ENCODE data around the gene VWA5A.
"Not testable (repeated sequence)": the region's sequence is repeated elsewhere in the genome, so short reads cannot be mapped to it uniquely, and the experiment has no call there.

VWA5A gene

GRCh38 chr11:124168796-124169195, 53.5 kb downstream of the VWA5A start:
- no peak overlapping the region for H3K4me3 ChIP-seq (ENCODE audit: low read depth, low read length)
- H3K27me3 ChIP-seq: no peaks in the 10 kb centered on the region
- no peak for TF ChIP-seq CTCF (IDR thresholded peaks at IDR 0.05; ENCODE audit: low read depth, low read length)
- no peaks in the 10 kb centered on the region for H3K36me3 ChIP-seq
- H3K4me1 ChIP-seq: no peaks in the 10 kb centered on the region
- DNase-seq: no peak
- H3K9me3 ChIP-seq: no peaks in the 10 kb centered on the region

- not testable (repeated sequence) for H3K4me3 ChIP-seq (ENCODE audit: low read depth, low read length); H3K27me3 ChIP-seq; DNase-seq; H3K9me3 ChIP-seq; H3K4me1 ChIP-seq; H3K36me3 ChIP-seq
These were observed 55.1 kb downstream of the VWA5A start for GRCh38 chr11:124170315-124170714.

GRCh38 chr11:124170801-124171586, 55.7 kb downstream of the VWA5A start:
- DNase-seq: no peak
- H3K4me1 ChIP-seq: no peaks in the 10 kb centered on the region
- no peak for TF ChIP-seq CTCF (IDR thresholded peaks at IDR 0.05; ENCODE audit: low read depth, low read length)
- no peaks in the 10 kb centered on the region for H3K27me3 ChIP-seq
- no peak overlapping the region for H3K4me3 ChIP-seq (ENCODE audit: low read depth, low read length)
- no peaks in the 10 kb centered on the region for H3K36me3 ChIP-seq
- no peaks in the 10 kb centered on the region for H3K9me3 ChIP-seq

- H3K4me3 ChIP-seq (ENCODE audit: low read depth, low read length): no peak overlapping the region
- no peaks in the 10 kb centered on the region for H3K36me3 ChIP-seq
- no peak for DNase-seq
- TF ChIP-seq CTCF (IDR thresholded peaks at IDR 0.05; ENCODE audit: low read depth, low read length): no peak
- H3K9me3 ChIP-seq: no peaks in the 10 kb centered on the region
- H3K4me1 ChIP-seq: no peaks in the 10 kb centered on the region
- no peaks in the 10 kb centered on the region for H3K27me3 ChIP-seq
These were observed 56.9 kb downstream of the VWA5A start for GRCh38 chr11:124172101-124172500.

GRCh38 chr11:124172599-124172998, 57.3 kb downstream of the VWA5A start:
- Histone ChIP-seq H3K4me1 (no peaks in the 10 kb centered on the region), H3K27me3 (no peaks in the 10 kb centered on the region), H3K4me3 (ENCODE audit: low read depth, low read length) (no peak overlapping the region)

GRCh38 chr11:124174001-124174583, 58.8 kb downstream of the VWA5A start:
- Histone ChIP-seq H3K9me3 (no peaks in the 10 kb centered on the region), H3K27me3 (no peaks in the 10 kb centered on the region), H3K4me3 (ENCODE audit: low read depth, low read length) (no peak overlapping the region), H3K36me3 (no peaks in the 10 kb centered on the region), H3K4me1 (no peaks in the 10 kb centered on the region)
- TF ChIP-seq CTCF (IDR thresholded peaks at IDR 0.05; ENCODE audit: low read depth, low read length): no peak
- DNase-seq: no peak

More at GRCh38 chr11:124172599-124172998, 57.3 kb downstream of the VWA5A start:
- TF ChIP-seq CTCF (IDR thresholded peaks at IDR 0.05; ENCODE audit: low read depth, low read length): no peak
- H3K36me3 ChIP-seq: no peaks in the 10 kb centered on the region
- no peaks in the 10 kb centered on the region for H3K9me3 ChIP-seq
- DNase-seq: no peak
